GM12874 (cell line): Measurements from ENCODE around the gene THAP11.

Source experiments
- TF ChIP-seq, protein P1 (sequence below): IDR thresholded peaks from 2 replicates; pipeline ENCODE4 v1.5.1; 2011; ENCODE audit warnings: low read depth, mild to moderate bottlenecking, control low read depth, low read length, moderate library complexity; ENCODE audit not compliant: insufficient read depth

The THAP11 gene

DNA sequence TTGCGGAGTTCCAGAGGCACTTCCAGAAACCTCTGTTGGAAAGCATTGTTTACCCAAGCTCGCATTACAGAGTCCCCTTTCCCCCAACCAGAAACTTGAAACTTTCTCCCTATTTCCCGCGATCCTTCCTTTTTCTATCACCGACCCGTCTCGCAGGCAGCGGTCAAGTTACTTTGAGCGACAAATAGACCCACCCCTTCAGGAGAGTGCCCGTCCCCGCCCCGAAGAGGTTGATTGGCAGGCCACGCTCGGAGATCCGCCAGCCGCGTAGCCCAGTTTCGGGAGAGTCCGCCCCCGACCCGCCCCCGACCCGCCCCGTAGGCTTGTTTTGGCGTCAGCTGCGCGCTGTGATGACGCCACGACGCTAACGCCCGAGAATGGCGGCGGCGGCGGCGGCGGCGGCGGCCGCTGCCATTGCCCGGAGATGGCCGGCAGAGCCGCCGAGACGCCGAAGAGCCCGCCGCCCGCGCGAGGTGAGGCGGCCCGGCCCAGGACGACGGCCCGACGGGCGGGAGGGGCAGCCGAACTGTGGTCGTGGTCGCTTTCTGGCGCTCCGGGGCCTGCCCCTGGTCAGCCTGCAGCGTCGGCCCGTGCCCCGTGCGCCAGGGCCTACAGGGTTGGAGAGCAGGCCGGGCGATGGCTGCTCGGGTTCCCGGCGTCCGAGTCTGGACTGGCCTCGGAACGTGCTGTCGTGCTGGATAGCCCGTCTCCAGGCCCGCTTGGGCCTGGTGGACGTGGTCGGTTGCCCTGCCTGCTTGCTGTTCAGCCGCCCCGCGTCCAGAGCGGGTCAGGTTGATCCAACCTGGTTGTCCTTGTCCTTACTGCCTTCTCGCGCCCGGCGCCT is 51.0 kb downstream of the THAP11 start, which contains the start of gene PSKH1:
Gene PSKH1 (plus strand): TSS at position 356 of the 844 bp plus-strand sequence. CDS start 15,496 bp downstream, outside the sequence.
- TF ChIP-seq, protein P1, sequence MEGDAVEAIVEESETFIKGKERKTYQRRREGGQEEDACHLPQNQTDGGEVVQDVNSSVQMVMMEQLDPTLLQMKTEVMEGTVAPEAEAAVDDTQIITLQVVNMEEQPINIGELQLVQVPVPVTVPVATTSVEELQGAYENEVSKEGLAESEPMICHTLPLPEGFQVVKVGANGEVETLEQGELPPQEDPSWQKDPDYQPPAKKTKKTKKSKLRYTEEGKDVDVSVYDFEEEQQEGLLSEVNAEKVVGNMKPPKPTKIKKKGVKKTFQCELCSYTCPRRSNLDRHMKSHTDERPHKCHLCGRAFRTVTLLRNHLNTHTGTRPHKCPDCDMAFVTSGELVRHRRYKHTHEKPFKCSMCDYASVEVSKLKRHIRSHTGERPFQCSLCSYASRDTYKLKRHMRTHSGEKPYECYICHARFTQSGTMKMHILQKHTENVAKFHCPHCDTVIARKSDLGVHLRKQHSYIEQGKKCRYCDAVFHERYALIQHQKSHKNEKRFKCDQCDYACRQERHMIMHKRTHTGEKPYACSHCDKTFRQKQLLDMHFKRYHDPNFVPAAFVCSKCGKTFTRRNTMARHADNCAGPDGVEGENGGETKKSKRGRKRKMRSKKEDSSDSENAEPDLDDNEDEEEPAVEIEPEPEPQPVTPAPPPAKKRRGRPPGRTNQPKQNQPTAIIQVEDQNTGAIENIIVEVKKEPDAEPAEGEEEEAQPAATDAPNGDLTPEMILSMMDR: no peak
